Loucy (cell line): ENCODE measurements around the gene GTPBP1.

Source experiments
- H2AFZ ChIP-seq: fragments of 200-600 bp; sonication (generic); 2 replicates; pipeline ENCODE4 v1.6.0; 2016; ENCODE audit warnings: antibody characterized with exemption, mild to moderate bottlenecking, low read length, moderate library complexity
- H3F3A ChIP-seq: fragments of 200-600 bp; 2 replicates; pipeline ENCODE4 v1.6.0; 2016; ENCODE audit warnings: antibody characterized with exemption, low read depth, mild to moderate bottlenecking
- H3K27me3 ChIP-seq: fragments of 200-600 bp; sonication (generic); 2 replicates; pipeline ENCODE4 v1.6.1; 2014; ENCODE audit warnings: low read length, mild to moderate bottlenecking; ENCODE audit not compliant: insufficient read depth, poor library complexity, severe bottlenecking
- H3K36me3 ChIP-seq: fragments of 200-600 bp; sonication (generic); 2 replicates; pipeline ENCODE4 v1.6.1; 2016; ENCODE audit warnings: low read length; ENCODE audit not compliant: insufficient read depth
- H3K4me1 ChIP-seq: fragments of 200-600 bp; sonication (generic); 2 replicates; pipeline ENCODE4 v1.5.1; 2014; ENCODE audit warnings: low read length, mild to moderate bottlenecking; ENCODE audit not compliant: insufficient read depth, poor library complexity, severe bottlenecking
- H3K4me2 ChIP-seq: fragments of 200-600 bp; sonication (generic); 2 replicates; pipeline ENCODE4 v1.6.0; 2014; ENCODE audit warnings: antibody characterized with exemption, low read length, low read depth, mild to moderate bottlenecking; ENCODE audit not compliant: poor library complexity, severe bottlenecking
- H3K4me3 ChIP-seq: fragments of 200-600 bp; sonication (generic); 2 replicates; pipeline ENCODE4 v1.5.1; 2014; ENCODE audit warnings: low read length, mild to moderate bottlenecking, mixed read lengths; ENCODE audit not compliant: poor library complexity, severe bottlenecking
- H3K79me2 ChIP-seq: fragments of 200-600 bp; sonication (generic); 2 replicates; pipeline ENCODE4 v1.6.1; 2014; ENCODE audit warnings: low read length; ENCODE audit not compliant: insufficient read depth
- H3K9ac ChIP-seq: fragments of 200-600 bp; sonication (generic); 2 replicates; pipeline ENCODE4 v1.6.0; 2014; ENCODE audit warnings: mild to moderate bottlenecking, low read depth, low read length, moderate library complexity; ENCODE audit not compliant: poor library complexity, severe bottlenecking
- H3K9me2 ChIP-seq: fragments of 200-600 bp; sonication (generic); replicated peaks from 2 replicates; pipeline ENCODE4 v1.6.1; 2016; ENCODE audit warnings: low read depth, low read length, mixed read lengths
- H3K9me3 ChIP-seq: fragments of 200-600 bp; sonication (generic); 2 replicates; pipeline ENCODE4 v1.6.1; 2014; ENCODE audit warnings: mild to moderate bottlenecking, antibody characterized with exemption, low read length, low read depth; ENCODE audit not compliant: insufficient read depth
- H4K20me1 ChIP-seq: fragments of 200-600 bp; sonication (generic); 2 replicates; pipeline ENCODE4 v1.6.0; 2014; ENCODE audit warnings: antibody characterized with exemption, low read length, mild to moderate bottlenecking; ENCODE audit not compliant: insufficient read depth, poor library complexity, severe bottlenecking
- CTCF ChIP-seq: fragments of 200-600 bp; sonication (generic); conservative IDR thresholded peaks from 2 replicates; pipeline ENCODE4 v1.5.1; 2014; ENCODE audit warnings: mild to moderate bottlenecking, antibody characterized with exemption, low read length
- EZH2phosphoT487 ChIP-seq: fragments of 200-600 bp; IDR thresholded peaks from 2 replicates; pipeline ENCODE4 v1.6.1; 2018; ENCODE audit warnings: antibody characterized with exemption, mild to moderate bottlenecking, moderate library complexity, borderline replicate concordance

The GTPBP1 gene

GRCh38 chr22:38707346-38707745, 1.6 kb downstream of the GTPBP1 start:
- Histone ChIP-seq H3K9ac (peak overlapping the region; percentile 88), H3K79me2 (peaks cover 64% of the 10 kb centered on the region), H3K4me1 (peaks cover 53% of the 10 kb centered on the region)

GRCh38 chr22:38707984-38708383, 2.2 kb downstream of the GTPBP1 start:
- peak overlapping the region; percentile 89 for H3K4me3 ChIP-seq
- peak overlapping the region; percentile 96 for H3K4me2 ChIP-seq
- 0 out of 2 replicates have a peak, but pooled peaks cover 3% of the 10 kb centered on the region for H3F3A ChIP-seq
- no peak for TF ChIP-seq EZH2phosphoT487
- TF ChIP-seq CTCF = no peak
- no peaks in the 10 kb centered on the region for H3K27me3 ChIP-seq
- H3K79me2 ChIP-seq = peaks cover 71% of the 10 kb centered on the region
- peaks cover 63% of the 10 kb centered on the region for H4K20me1 ChIP-seq
- no peaks in the 10 kb centered on the region for H3K9me3 ChIP-seq
- H2AFZ ChIP-seq = no peak overlapping the region
- H3K4me1 ChIP-seq = peaks cover 60% of the 10 kb centered on the region
- no peaks in the 10 kb centered on the region for H3K9me2 ChIP-seq
- peak overlapping the region; percentile 88 for H3K9ac ChIP-seq
- H3K36me3 ChIP-seq = peaks cover 4% of the 10 kb centered on the region; the same call in 1 of the 2 replicates

More at GRCh38 chr22:38707346-38707745, 1.6 kb downstream of the GTPBP1 start:
- no peaks in the 10 kb centered on the region for H3K27me3 ChIP-seq
- no peaks in the 10 kb centered on the region for H3K9me3 ChIP-seq
- no peak overlapping the region for H2AFZ ChIP-seq
- H3F3A ChIP-seq = 0 out of 2 replicates have a peak, but pooled peaks cover 3% of the 10 kb centered on the region
- H3K36me3 ChIP-seq = peaks cover 4% of the 10 kb centered on the region; the same call in 1 of the 2 replicates
- TF ChIP-seq CTCF (no peak), EZH2phosphoT487 (no peak)
- peak overlapping the region; percentile 96 for H3K4me2 ChIP-seq
- peak overlapping the region; percentile 89 for H3K4me3 ChIP-seq
- H4K20me1 ChIP-seq = peaks cover 57% of the 10 kb centered on the region
- H3K9me2 ChIP-seq = no peaks in the 10 kb centered on the region

- Histone ChIP-seq H2AFZ (no peak overlapping the region), H3K9me2 (no peaks in the 10 kb centered on the region), H3K4me1 (peaks cover 70% of the 10 kb centered on the region), H3K4me2 (peak overlapping the region; percentile 96), H3K79me2 (peaks cover 84% of the 10 kb centered on the region), H3F3A (no peaks in the 10 kb centered on the region), H3K9ac (peak overlapping the region; percentile 24), H3K27me3 (no peaks in the 10 kb centered on the region), H4K20me1 (peaks cover 74% of the 10 kb centered on the region), H3K4me3 (peak overlapping the region; percentile 89), H3K9me3 (no peaks in the 10 kb centered on the region), H3K36me3 (peaks cover 4% of the 10 kb centered on the region; the same call in 1 of the 2 replicates)
- TF ChIP-seq EZH2phosphoT487 (no peak), CTCF (no peak)
These were observed 3.6 kb downstream of the GTPBP1 start for GRCh38 chr22:38709306-38709705.
